Measurements from ENCODE around the gene AOX1.

AOX1 gene

GRCh38 chr2:200587007-200587616, 1.3 kb downstream of the AOX1 start:
- H3K4me3 ChIP-seq (ENCODE audit: extremely low read depth, insufficient read depth, low read length, poor library complexity, severe bottlenecking) = no peak overlapping the region
- H3K9me3 ChIP-seq (ENCODE audit: control insufficient read depth, low read length) = no peaks in the 10 kb centered on the region
- H3K4me1 ChIP-seq (ENCODE audit: control insufficient read depth, insufficient read depth, low read length, poor library complexity, severe bottlenecking) = no peaks in the 10 kb centered on the region
- no peaks in the 10 kb centered on the region for H3K36me3 ChIP-seq (ENCODE audit: control insufficient read depth, insufficient read depth, low read length)
- H3K27ac ChIP-seq (ENCODE audit: low read depth, low read length, severe bottlenecking) = no peak overlapping the region
- WGBS, 2 experiments (ENCODE audit: insufficient coverage in 2 of 2) = 90 to 96% methylated on average over 4 to 6 of the region's 9 CpGs

- no peaks in the 10 kb centered on the region for H3K9me3 ChIP-seq (ENCODE audit: control insufficient read depth, low read length)
- 93% methylated on average over 1 of the region's 4 CpGs for WGBS, 2 experiments (ENCODE audit: insufficient coverage in 2 of 2)
- H3K4me1 ChIP-seq (ENCODE audit: control insufficient read depth, insufficient read depth, low read length, poor library complexity, severe bottlenecking) = no peaks in the 10 kb centered on the region
- no peaks in the 10 kb centered on the region for H3K36me3 ChIP-seq (ENCODE audit: control insufficient read depth, insufficient read depth, low read length)
- H3K27ac ChIP-seq (ENCODE audit: low read depth, low read length, severe bottlenecking) = no peak overlapping the region
- no peak overlapping the region for H3K4me3 ChIP-seq (ENCODE audit: extremely low read depth, insufficient read depth, low read length, poor library complexity, severe bottlenecking)
Observed at GRCh38 chr2:200588076-200588678, 2.4 kb downstream of the AOX1 start.

- H3K4me3 ChIP-seq (ENCODE audit: extremely low read depth, insufficient read depth, low read length, poor library complexity, severe bottlenecking) = no peak overlapping the region
- H3K36me3 ChIP-seq (ENCODE audit: control insufficient read depth, insufficient read depth, low read length) = no peaks in the 10 kb centered on the region
- H3K9me3 ChIP-seq (ENCODE audit: control insufficient read depth, low read length) = no peaks in the 10 kb centered on the region
- H3K4me1 ChIP-seq (ENCODE audit: control insufficient read depth, insufficient read depth, low read length, poor library complexity, severe bottlenecking) = no peaks in the 10 kb centered on the region
- no peak overlapping the region for H3K27ac ChIP-seq (ENCODE audit: low read depth, low read length, severe bottlenecking)
Observed at GRCh38 chr2:200590090-200590489, 4.3 kb downstream of the AOX1 start.

GRCh38 chr2:200591308-200591707, 5.5 kb downstream of the AOX1 start:
- Histone ChIP-seq H3K36me3 (ENCODE audit: control insufficient read depth, insufficient read depth, low read length) (no peaks in the 10 kb centered on the region), H3K4me1 (ENCODE audit: control insufficient read depth, insufficient read depth, low read length, poor library complexity, severe bottlenecking) (no peaks in the 10 kb centered on the region), H3K9me3 (ENCODE audit: control insufficient read depth, low read length) (no peaks in the 10 kb centered on the region), H3K27ac (ENCODE audit: low read depth, low read length, severe bottlenecking) (no peak overlapping the region), H3K4me3 (ENCODE audit: extremely low read depth, insufficient read depth, low read length, poor library complexity, severe bottlenecking) (no peak overlapping the region)
- WGBS, 2 experiments (ENCODE audit: insufficient coverage in 2 of 2) = 77 to 88% methylated on average over 5 of the region's 5 CpGs

- 100% methylated on average over 1 of the region's 1 CpG for WGBS, 2 experiments (ENCODE audit: insufficient coverage in 2 of 2)
- Histone ChIP-seq H3K4me1 (ENCODE audit: control insufficient read depth, insufficient read depth, low read length, poor library complexity, severe bottlenecking) (no peaks in the 10 kb centered on the region), H3K9me3 (ENCODE audit: control insufficient read depth, low read length) (no peaks in the 10 kb centered on the region), H3K27ac (ENCODE audit: low read depth, low read length, severe bottlenecking) (no peak overlapping the region), H3K4me3 (ENCODE audit: extremely low read depth, insufficient read depth, low read length, poor library complexity, severe bottlenecking) (no peak overlapping the region), H3K36me3 (ENCODE audit: control insufficient read depth, insufficient read depth, low read length) (no peaks in the 10 kb centered on the region)
Observed at GRCh38 chr2:200592406-200593075, 6.7 kb downstream of the AOX1 start.

GRCh38 chr2:200593905-200594304, 8.1 kb downstream of the AOX1 start:
- Histone ChIP-seq H3K4me1 (ENCODE audit: control insufficient read depth, insufficient read depth, low read length, poor library complexity, severe bottlenecking) (no peaks in the 10 kb centered on the region), H3K36me3 (ENCODE audit: control insufficient read depth, insufficient read depth, low read length) (no peaks in the 10 kb centered on the region), H3K27ac (ENCODE audit: low read depth, low read length, severe bottlenecking) (no peak overlapping the region), H3K4me3 (ENCODE audit: extremely low read depth, insufficient read depth, low read length, poor library complexity, severe bottlenecking) (no peak overlapping the region), H3K9me3 (ENCODE audit: control insufficient read depth, low read length) (no peaks in the 10 kb centered on the region)
- 77 to 80% methylated on average over 1 of the region's 1 CpG for WGBS, 2 experiments (ENCODE audit: insufficient coverage in 2 of 2)

GRCh38 chr2:200595913-200596312, 10.1 kb downstream of the AOX1 start:
- H3K27ac ChIP-seq (ENCODE audit: low read depth, low read length, severe bottlenecking) = no peak overlapping the region
- no peaks in the 10 kb centered on the region for H3K36me3 ChIP-seq (ENCODE audit: control insufficient read depth, insufficient read depth, low read length)
- H3K9me3 ChIP-seq (ENCODE audit: control insufficient read depth, low read length) = no peaks in the 10 kb centered on the region
- 66 to 84% methylated on average over 2 to 3 of the region's 3 CpGs for WGBS, 2 experiments (ENCODE audit: insufficient coverage in 2 of 2)
- peaks cover 6% of the 10 kb centered on the region for H3K4me1 ChIP-seq (ENCODE audit: control insufficient read depth, insufficient read depth, low read length, poor library complexity, severe bottlenecking)
- H3K4me3 ChIP-seq (ENCODE audit: extremely low read depth, insufficient read depth, low read length, poor library complexity, severe bottlenecking) = no peak overlapping the region

GRCh38 chr2:200596774-200597570, 11.2 kb downstream of the AOX1 start:
- H3K27ac ChIP-seq (ENCODE audit: low read depth, low read length, severe bottlenecking) = no peak overlapping the region
- WGBS, 2 experiments (ENCODE audit: insufficient coverage in 2 of 2) = 89 to 92% methylated on average over 2 to 3 of the region's 5 CpGs
- no peaks in the 10 kb centered on the region for H3K9me3 ChIP-seq (ENCODE audit: control insufficient read depth, low read length)
- H3K4me1 ChIP-seq (ENCODE audit: control insufficient read depth, insufficient read depth, low read length, poor library complexity, severe bottlenecking) = peaks cover 8% of the 10 kb centered on the region
- H3K4me3 ChIP-seq (ENCODE audit: extremely low read depth, insufficient read depth, low read length, poor library complexity, severe bottlenecking) = no peak overlapping the region
- H3K36me3 ChIP-seq (ENCODE audit: control insufficient read depth, insufficient read depth, low read length) = no peaks in the 10 kb centered on the region

- Histone ChIP-seq H3K9me3 (ENCODE audit: control insufficient read depth, low read length) (no peaks in the 10 kb centered on the region), H3K27ac (ENCODE audit: low read depth, low read length, severe bottlenecking) (no peak overlapping the region), H3K4me1 (ENCODE audit: control insufficient read depth, insufficient read depth, low read length, poor library complexity, severe bottlenecking) (peaks cover 17% of the 10 kb centered on the region), H3K4me3 (ENCODE audit: extremely low read depth, insufficient read depth, low read length, poor library complexity, severe bottlenecking) (no peak overlapping the region), H3K36me3 (ENCODE audit: control insufficient read depth, insufficient read depth, low read length) (no peaks in the 10 kb centered on the region)
- 100% methylated on average over 1 of the region's 3 CpGs; no CpG with 5 or more reads in 1 of the 2 experiments for WGBS, 2 experiments (ENCODE audit: insufficient coverage in 2 of 2)
Observed at GRCh38 chr2:200599206-200599605, 13.4 kb downstream of the AOX1 start.

GRCh38 chr2:200600549-200601225, 14.9 kb downstream of the AOX1 start:
- Histone ChIP-seq H3K9me3 (ENCODE audit: control insufficient read depth, low read length) (no peaks in the 10 kb centered on the region), H3K36me3 (ENCODE audit: control insufficient read depth, insufficient read depth, low read length) (no peaks in the 10 kb centered on the region), H3K4me3 (ENCODE audit: extremely low read depth, insufficient read depth, low read length, poor library complexity, severe bottlenecking) (no peak overlapping the region), H3K27ac (ENCODE audit: low read depth, low read length, severe bottlenecking) (no peak overlapping the region), H3K4me1 (ENCODE audit: control insufficient read depth, insufficient read depth, low read length, poor library complexity, severe bottlenecking) (peaks cover 18% of the 10 kb centered on the region)
- WGBS, 2 experiments (ENCODE audit: insufficient coverage in 2 of 2) = 93 to 100% methylated on average over 3 to 4 of the region's 7 CpGs

Data from mesodermal cell (in vitro differentiated cells).